ENCODE results near the gene SLC17A1.
A peak's percentile ranks its signal among the peaks of the same experiment; 100 is the strongest.

Gene SLC17A1

GRCh38 chr6:25832307-25832662, 433 bp upstream of the SLC17A1 start:
- no peak for DNase-seq (ENCODE audit: low read depth in 2 of 2)

GRCh38 chr6:25830458-25830857, 1.4 kb downstream of the SLC17A1 start:
- DNase-seq (ENCODE audit: low read depth in 2 of 2), result no peak

GRCh38 chr6:25829375-25829774, 2.5 kb downstream of the SLC17A1 start:
- no peak for DNase-seq (ENCODE audit: low read depth in 2 of 2)

- DNase-seq (ENCODE audit: low read depth in 2 of 2), result no peak
These were observed 10.5 kb downstream of the SLC17A1 start for GRCh38 chr6:25821341-25821740.

- DNase-seq (ENCODE audit: low read depth in 2 of 2), result no peak
These were observed 15.6 kb downstream of the SLC17A1 start for GRCh38 chr6:25816252-25816651.

GRCh38 chr6:25815194-25815593, 16.7 kb downstream of the SLC17A1 start:
- DNase-seq (ENCODE audit: low read depth in 2 of 2), result no peak

GRCh38 chr6:25804804-25805203, 27.0 kb downstream of the SLC17A1 start:
- no peak for DNase-seq (ENCODE audit: low read depth in 2 of 2)

GRCh38 chr6:25801436-25801835, 30.4 kb downstream of the SLC17A1 start:
- DNase-seq (ENCODE audit: low read depth in 2 of 2), result no peak

GRCh38 chr6:25794784-25795183, 37.1 kb downstream of the SLC17A1 start:
- DNase-seq (ENCODE audit: low read depth in 2 of 2), result no peak

- DNase-seq (ENCODE audit: low read depth in 2 of 2), result no peak
These were observed 37.9 kb downstream of the SLC17A1 start for GRCh38 chr6:25793970-25794369.

- no peak for DNase-seq (ENCODE audit: low read depth in 2 of 2)
These were observed 39.8 kb downstream of the SLC17A1 start for GRCh38 chr6:25792016-25792415.

GRCh38 chr6:25789475-25789874, 42.4 kb downstream of the SLC17A1 start:
- no peak for DNase-seq (ENCODE audit: low read depth in 2 of 2)

- DNase-seq (ENCODE audit: low read depth in 2 of 2), result peak in 1 of 2 donors; percentile 2
These were observed 43.4 kb downstream of the SLC17A1 start for GRCh38 chr6:25788305-25788922.

- no peak for DNase-seq (ENCODE audit: low read depth in 2 of 2)
These were observed 44.4 kb downstream of the SLC17A1 start for GRCh38 chr6:25787428-25787827.

- DNase-seq (ENCODE audit: low read depth in 2 of 2), result no peak
These were observed 50.7 kb downstream of the SLC17A1 start for GRCh38 chr6:25781134-25781533.

GRCh38 chr6:25777856-25778649, 53.8 kb downstream of the SLC17A1 start:
- DNase-seq (ENCODE audit: low read depth in 2 of 2), result no peak

- no peak for DNase-seq (ENCODE audit: low read depth in 2 of 2)
These were observed 54.8 kb downstream of the SLC17A1 start for GRCh38 chr6:25777031-25777430.

GRCh38 chr6:25774120-25774715, 57.6 kb downstream of the SLC17A1 start:
- no peak for DNase-seq (ENCODE audit: low read depth in 2 of 2)

GRCh38 chr6:25769983-25770382, 61.9 kb downstream of the SLC17A1 start:
- no peak for DNase-seq (ENCODE audit: low read depth in 2 of 2)

GRCh38 chr6:25768566-25768965, 63.3 kb downstream of the SLC17A1 start:
- no peak for DNase-seq (ENCODE audit: low read depth in 2 of 2)

- DNase-seq (ENCODE audit: low read depth in 2 of 2), result no peak
These were observed 67.2 kb downstream of the SLC17A1 start for GRCh38 chr6:25764611-25765010.

- no peak for DNase-seq (ENCODE audit: low read depth in 2 of 2)
These were observed 73.8 kb downstream of the SLC17A1 start for GRCh38 chr6:25757936-25758642.

Measured in stimulated activated CD8-positive, alpha-beta memory T cell treated with anti-CD3 and anti-CD28 coated beads, Interleukin-7, amount 100 ng/mL, for 4 hours (primary cell).